GM21723 (cell line): ENCODE measurements around the gene PXK.

Source experiments
- ATAC-seq: cut with Tn5 transposase; IDR thresholded peaks from one replicate; pipeline ENCODE4 v1.9.1; 2021; ENCODE audit warnings: mild to moderate bottlenecking, moderate library complexity; ENCODE audit not compliant: unreplicated experiment

The PXK gene

GRCh38 chr3:58459160-58459559 is 126.5 kb downstream of the PXK start:
- ATAC-seq = no peak

GRCh38 chr3:58462829-58463180 is 130.1 kb downstream of the PXK start:
- no peak for ATAC-seq

GRCh38 chr3:58463181-58463941 is 130.7 kb downstream of the PXK start:
- peak; percentile 85 for ATAC-seq

DNA sequence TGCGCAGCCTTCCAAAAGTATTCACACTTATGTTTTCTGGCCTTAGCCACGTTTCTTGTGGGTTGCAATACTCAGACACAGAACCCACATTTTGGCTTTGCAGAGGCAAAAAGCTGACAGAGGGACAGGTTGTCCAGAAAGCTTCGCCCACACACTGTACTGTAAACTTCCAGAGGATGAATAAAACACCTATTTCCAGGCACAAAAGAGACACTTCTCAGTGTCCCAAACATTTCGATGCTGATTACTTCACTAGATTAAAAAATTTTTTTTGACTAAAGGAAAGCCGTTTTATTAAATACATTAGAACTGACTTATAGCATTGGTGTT is 131.2 kb downstream of the PXK start:
- no peak for ATAC-seq

DNA sequence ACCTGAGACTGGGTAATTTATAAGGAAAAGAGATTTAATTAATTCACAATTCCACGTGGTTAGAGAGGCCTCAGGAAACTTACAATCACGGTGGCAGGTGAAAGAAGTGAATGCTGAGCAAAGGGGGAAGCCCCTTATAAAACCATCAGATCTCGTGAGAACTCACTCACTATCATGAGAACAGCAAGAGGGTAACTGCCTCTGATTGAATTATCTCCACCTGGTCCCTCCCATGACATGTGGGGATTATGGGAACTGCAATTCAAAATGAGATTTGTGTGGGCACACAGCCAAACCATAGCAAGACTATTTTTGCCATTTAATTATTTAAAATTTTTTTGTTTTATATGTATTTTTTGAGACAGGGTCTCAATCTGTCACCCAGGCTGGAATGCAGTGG is 132.2 kb downstream of the PXK start:
- ATAC-seq = no peak

DNA sequence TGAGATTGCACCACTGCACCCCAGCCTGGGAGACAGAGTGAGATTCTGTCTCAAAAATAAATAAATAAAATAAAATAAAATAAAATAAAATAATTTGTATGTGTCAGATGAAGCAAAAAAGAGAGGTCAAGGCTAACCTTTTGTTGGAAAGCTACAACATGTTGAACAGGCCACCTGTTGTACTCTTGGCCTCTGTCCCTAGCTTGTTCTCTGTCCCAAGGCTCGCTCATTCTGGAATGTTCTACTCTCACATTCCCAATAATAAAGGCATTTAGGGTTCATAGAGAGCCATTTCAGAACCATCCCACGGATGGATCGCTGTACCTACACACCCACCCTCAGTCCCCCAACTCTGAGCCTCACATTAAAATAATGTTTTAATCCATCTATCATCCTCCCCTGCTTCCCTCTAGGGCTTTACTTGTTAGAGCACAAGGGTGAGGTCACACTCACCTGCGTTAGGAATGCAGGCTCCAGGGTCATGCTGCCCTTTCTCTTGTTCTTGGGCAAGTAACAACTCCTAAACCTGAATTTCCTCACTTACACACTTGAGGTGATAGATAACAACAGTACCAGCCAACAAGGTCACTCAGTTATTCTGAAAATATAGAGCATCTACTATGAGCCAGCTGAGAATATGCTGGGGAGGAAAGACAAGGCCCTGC is 134.3 kb downstream of the PXK start:
- no peak for ATAC-seq

GRCh38 chr3:58469096-58469495 is 136.4 kb downstream of the PXK start:
- ATAC-seq = no peak

DNA sequence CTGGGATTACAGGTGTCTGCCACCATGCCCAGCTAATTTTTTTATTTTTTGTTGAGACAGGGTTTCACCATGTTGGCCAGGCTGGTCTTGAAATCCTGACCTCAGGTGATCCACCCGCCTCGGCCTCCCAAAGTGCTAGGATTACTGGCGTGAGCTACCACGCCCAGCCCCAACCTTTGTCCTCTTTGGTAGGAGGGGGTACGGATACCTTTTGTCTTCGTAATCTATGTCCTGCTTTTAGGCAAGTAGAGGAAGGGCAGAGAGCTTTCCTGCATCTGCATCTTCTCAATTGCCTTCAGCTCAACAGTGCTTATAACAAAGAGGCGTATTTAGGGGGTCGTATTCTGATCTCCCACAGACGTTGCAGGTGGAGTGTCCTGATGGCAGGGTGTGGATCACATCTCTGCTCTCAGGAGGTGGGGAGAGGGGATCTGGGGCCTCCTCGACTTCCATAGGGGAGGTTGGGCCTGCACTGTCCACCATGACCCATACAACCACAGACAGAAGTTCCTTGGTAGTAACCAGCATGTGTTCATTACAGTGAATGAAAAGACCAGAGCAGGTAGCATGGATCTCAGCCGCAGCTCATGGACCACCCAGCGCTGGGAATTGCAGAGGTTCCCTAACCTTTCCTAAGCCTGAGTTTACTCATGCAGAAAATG is 137.8 kb downstream of the PXK start:
- no peak for ATAC-seq

GRCh38 chr3:58471025-58471887 is 138.6 kb downstream of the PXK start:
- no peak for ATAC-seq

GRCh38 chr3:58473275-58473674 is 140.6 kb downstream of the PXK start:
- ATAC-seq = no peak

DNA sequence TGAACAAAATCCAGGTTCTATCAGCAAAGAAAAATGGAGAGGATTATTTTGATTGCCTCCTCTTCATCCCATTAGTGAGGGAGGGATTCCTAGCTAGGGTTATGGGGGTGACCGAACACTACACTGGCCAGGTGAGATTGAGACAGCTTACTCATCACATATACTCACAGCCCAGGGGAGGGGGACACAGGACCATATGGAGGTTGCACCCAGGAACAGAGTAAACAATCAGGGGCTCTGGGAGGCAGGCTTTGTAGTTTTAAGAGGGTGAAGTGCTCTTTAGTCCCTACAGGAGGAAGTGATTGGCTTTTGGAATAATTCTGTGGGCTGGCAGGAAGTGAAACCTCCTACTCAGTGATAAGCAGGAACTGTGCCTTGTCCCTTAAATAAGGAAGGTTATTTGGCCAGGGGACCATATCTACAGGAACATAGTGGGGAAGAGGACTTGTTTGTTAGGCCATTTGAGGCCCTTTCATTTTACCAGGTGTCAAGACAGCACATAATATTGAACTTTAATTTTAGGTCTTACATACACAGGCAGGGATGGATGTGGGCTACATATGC is 141.7 kb downstream of the PXK start:
- ATAC-seq = no peak

- no peak for ATAC-seq
These were observed 142.4 kb downstream of the PXK start for GRCh38 chr3:58474967-58475578.
